Stimulated activated CD8-positive, alpha-beta memory T cell treated with anti-CD3 and anti-CD28 coated beads, Interleukin-7, amount 100 ng/mL, for 48 hours (primary cell): Measurements from ENCODE around the gene UXS1.

Experiments used
- DNase-seq, 2 donors: peaks; one replicate each; pipeline ENCODE4 v3.0.0-alpha.2; 2020; ENCODE audit warnings: low read depth in 1 of 2; ENCODE audit errors: extremely low read depth in 1 of 2

Gene UXS1

GRCh38 chr2:106189764-106190468 lies 4.2 kb downstream of the UXS1 start:
- DNase-seq, result no peak

GRCh38 chr2:106189325-106189724 lies 4.8 kb downstream of the UXS1 start:
- no peak for DNase-seq

- DNase-seq, result no peak
Observed at GRCh38 chr2:106187273-106187891, 6.7 kb downstream of the UXS1 start.

GRCh38 chr2:106185475-106186184 lies 8.5 kb downstream of the UXS1 start:
- no peak for DNase-seq

GRCh38 chr2:106184857-106185256 lies 9.2 kb downstream of the UXS1 start:
- no peak for DNase-seq

GRCh38 chr2:106184394-106184793 lies 9.7 kb downstream of the UXS1 start:
- DNase-seq, result no peak

- DNase-seq, result no peak
Observed at GRCh38 chr2:106183101-106183696, 10.9 kb downstream of the UXS1 start.

GRCh38 chr2:106181064-106181463 lies 13.0 kb downstream of the UXS1 start:
- DNase-seq, result no peak

- DNase-seq, result no peak
Observed at GRCh38 chr2:106180602-106181001, 13.5 kb downstream of the UXS1 start.

GRCh38 chr2:106178716-106179115 lies 15.4 kb downstream of the UXS1 start:
- no peak for DNase-seq

GRCh38 chr2:106177581-106177980 lies 16.5 kb downstream of the UXS1 start:
- DNase-seq, result no peak

GRCh38 chr2:106176446-106177099 lies 17.5 kb downstream of the UXS1 start:
- DNase-seq, result no peak

- DNase-seq, result no peak
Observed at GRCh38 chr2:106175086-106175850, 18.8 kb downstream of the UXS1 start.

- DNase-seq, result no peak
Observed at GRCh38 chr2:106174056-106174455, 20.0 kb downstream of the UXS1 start.

- DNase-seq, result no peak
Observed at GRCh38 chr2:106172649-106173048, 21.5 kb downstream of the UXS1 start.

GRCh38 chr2:106168657-106169056 lies 25.4 kb downstream of the UXS1 start:
- no peak for DNase-seq

GRCh38 chr2:106167067-106167466 lies 27.0 kb downstream of the UXS1 start:
- no peak for DNase-seq

GRCh38 chr2:106165561-106165960 lies 28.5 kb downstream of the UXS1 start:
- DNase-seq, result no peak

GRCh38 chr2:106165029-106165428 lies 29.1 kb downstream of the UXS1 start:
- no peak for DNase-seq

- DNase-seq, result no peak
Observed at GRCh38 chr2:106163948-106164545, 30.1 kb downstream of the UXS1 start.
